Muscle of back (tissue), 11 donors: ENCODE measurements around the gene KSR1. TPM values are rescaled to one million over a fixed set of nuclear protein-coding genes. Genes with fewer than 3 reads are reported as not detected.
"Not testable (repeated sequence)": the region's sequence is repeated elsewhere in the genome, so short reads cannot be mapped to it uniquely, and the experiment has no call there.

Experiments
- DNase-seq, 3 donors: peaks; one replicate each; pipeline versions ENCODE4 v3.0.0 to v3.0.0-alpha.2; 2013
- polyA plus RNA-seq, 10 donors: library from polyadenylated mRNA; unstranded; fragments of 120-200 nt; gene quantifications; one replicate each; pipeline ENCODE4 v1.2.1, GENCODE V29; 2013; ENCODE audit not compliant: insufficient read length in 10 of 10

Gene KSR1
- polyA plus RNA-seq, 10 donors: 56.1 to 93.2 (median 75.6) TPM

DNA sequence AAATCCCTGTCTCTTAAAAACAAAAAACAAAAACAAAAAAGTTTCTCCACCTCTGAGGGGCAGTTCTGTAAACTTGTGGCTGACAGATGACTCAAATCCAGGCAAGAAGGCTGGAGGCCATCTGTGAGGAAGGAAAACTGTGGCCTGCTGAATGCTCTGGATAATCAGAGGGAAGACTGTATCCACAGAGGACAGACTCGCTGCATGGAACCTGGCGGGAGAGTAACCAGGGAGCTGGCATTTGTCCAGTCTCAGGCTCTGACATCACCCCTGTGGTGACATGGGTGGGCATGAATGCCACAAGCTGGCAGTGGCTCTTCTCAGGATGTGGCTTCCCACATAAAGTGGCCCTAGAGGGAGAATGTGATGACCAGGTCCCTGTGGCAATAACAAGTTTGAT, 2.8 kb upstream of the KSR1 start:
- no peak for DNase-seq

DNA sequence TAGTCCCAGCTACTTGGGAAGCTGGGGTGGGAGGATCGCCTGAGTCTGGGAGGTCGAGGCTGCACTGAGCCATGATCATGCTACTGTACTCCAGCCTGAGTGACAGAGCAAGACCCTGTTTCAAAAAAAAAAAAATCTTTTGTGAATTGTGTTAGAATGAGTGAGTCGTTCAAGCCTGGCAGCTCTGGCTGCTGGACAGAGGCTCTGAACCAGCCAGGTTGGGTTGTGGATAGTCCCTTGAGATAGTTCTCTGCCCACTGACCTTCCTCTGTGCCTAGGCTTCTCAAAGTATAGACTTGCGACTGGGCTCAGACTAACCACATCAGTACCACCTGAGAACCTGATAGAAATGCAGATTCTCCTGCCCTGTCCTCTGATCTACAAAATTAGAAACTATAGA, 2.2 kb upstream of the KSR1 start:
- DNase-seq: no peak

DNA sequence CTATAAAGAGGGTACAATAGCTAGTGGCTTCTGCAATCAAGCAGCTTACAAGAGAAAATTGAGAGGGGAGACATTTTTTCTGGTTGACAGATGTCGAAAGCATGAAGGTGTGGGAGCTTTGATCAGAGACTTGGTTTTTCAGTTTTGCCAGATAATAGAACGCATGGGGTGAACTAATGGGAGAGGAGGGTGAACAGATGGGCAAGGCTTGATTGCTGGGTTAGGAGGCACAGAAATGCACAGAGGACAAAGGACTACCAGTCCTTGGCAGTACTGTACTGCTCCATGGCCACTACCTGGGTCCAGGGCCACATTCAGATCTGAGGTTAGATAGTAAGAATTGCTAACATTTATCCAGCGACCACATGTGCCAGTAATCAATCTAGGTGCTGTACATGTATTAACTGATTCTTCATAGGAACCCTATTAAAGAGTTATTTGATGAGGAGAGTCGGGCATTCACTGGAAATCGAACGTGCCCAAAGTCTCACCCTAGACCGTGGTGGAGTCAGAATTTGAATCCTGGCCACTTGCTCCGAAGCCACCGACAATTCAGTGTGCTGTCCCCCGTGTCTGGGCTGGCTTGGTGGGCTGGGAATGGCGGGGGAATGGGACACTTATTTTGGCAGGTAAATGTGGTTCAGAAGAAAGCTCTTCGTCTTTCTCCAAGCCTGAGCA, 873 bp upstream of the KSR1 start:
- no peak for DNase-seq

DNA sequence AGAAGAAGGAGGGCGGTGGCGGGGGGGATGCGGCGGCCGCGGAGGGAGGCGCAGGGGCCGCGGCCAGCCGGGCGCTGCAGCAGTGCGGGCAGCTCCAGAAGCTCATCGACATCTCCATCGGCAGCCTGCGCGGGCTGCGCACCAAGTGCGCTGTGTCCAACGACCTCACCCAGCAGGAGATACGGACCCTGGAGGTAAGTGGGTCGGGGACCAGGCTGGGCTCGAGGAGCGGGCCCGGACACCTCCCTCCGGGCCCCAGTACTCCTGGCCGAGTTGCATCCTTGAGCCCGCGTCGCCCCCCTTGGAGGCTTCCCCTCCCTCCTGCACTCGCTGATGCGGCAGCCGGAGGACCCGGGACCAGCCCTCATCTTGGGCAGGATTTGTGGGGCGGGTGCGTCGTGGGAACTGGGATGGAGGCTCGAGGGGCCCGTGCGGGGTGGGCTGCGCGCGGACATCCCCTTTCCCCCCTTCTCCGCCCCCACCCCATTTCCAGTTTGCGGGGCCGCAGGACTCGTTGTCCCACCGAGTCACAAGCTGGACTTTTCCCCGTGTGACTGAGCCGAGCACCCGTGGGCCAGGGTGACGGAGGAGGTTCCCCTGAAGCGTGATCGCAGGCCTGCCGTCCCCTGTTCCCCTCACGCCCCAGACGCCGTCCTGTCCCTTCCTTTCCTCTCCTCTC, 572 bp downstream of the KSR1 start:
- DNase-seq: peak in 1 of 3 donors; percentile 66

DNA sequence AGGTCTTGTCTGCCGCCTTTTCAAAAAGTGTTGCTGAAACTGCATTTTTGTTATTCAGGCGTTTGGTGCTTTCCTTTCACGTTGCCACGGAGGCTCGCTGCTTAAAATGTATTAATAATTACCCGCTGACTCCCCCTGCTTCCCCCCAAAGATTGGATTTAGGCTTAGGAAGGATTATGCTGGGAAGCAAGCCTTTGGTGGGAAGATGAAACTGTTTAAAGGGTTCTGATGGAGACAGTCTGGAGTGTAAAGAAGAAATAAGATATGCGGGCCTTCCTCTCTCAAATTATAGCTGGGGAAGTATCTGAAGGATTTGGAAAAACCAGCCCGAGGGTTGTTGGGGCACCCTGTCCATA, 1.1 kb downstream of the KSR1 start:
- DNase-seq: no peak

DNA sequence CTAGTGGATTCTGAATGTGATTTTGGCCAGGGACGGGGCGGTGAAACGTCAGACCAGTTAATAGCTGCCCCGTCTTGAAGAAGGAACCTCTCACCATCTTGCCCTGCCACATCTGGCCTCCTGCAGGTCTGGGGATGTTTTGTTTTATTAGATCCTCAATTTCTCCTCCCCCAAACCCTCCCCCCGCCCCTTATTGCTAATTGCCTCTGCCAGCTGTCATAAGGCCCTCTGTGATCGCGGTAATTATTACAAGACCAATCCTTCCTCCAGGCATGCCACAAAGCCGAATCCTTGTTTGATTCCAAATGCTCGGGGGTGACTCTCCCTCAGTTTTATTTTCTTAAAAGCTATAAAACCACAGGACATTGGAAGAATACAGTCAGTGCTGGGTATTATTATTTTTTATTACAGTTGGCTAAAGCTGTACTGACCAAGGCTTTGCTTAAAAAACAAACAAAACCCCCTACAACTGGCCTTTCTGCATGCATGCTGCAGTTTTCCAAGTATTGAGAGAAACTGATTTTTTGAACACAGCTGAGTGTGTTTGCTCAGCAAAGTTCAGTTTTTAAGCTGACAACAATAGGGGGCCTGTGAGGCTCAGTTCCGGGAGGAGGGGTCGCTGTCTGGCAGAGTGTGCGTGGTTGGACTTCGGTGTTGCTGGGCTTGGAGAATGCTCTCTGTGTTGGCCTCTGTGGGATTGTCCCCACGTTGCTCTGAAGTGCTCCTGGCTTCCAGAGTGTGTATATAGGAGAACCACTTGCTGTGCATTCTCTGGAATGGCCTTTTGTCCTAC, 1.7 kb downstream of the KSR1 start:
- DNase-seq: peak in 1 of 3 donors; percentile 72

DNA sequence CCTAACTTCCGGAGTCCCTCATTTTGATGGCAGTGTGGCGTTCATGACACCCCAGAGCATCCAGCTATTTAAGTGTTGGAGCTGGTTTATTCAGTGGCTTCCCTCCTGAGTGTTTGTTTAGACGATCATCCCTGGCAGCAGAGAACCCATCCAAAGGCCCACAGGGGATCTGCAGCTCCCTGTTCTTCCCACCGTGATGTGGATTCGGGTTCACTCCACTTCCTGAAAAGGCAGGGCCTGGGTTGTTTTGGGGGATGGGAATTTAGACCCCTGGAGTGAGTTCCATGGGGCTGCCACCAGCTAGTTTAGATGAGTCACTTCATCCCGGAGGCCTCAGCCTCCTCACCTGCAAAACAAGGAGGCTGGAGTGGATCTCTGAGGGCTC, 2.3 kb downstream of the KSR1 start:
- DNase-seq: no peak

DNA sequence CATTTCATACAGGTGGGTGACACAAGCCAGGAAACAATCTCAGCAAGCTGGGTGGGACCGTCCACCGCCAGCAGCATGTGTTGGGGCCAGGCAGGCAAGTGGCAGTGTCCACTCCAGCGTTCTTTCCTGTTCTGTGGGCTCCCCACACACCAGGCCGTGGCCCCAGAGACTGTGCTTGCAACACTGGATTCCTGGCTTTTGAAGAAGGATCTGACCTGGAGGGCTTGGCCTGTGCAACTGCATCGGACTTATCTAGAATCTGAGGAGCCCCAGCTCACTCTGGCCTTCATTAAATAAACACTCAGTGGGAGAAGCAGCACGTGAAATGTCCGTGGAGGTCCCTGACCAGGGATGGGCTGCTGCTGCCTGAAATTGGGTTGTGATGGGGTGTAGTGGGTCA, 3.2 kb downstream of the KSR1 start:
- no peak for DNase-seq

DNA sequence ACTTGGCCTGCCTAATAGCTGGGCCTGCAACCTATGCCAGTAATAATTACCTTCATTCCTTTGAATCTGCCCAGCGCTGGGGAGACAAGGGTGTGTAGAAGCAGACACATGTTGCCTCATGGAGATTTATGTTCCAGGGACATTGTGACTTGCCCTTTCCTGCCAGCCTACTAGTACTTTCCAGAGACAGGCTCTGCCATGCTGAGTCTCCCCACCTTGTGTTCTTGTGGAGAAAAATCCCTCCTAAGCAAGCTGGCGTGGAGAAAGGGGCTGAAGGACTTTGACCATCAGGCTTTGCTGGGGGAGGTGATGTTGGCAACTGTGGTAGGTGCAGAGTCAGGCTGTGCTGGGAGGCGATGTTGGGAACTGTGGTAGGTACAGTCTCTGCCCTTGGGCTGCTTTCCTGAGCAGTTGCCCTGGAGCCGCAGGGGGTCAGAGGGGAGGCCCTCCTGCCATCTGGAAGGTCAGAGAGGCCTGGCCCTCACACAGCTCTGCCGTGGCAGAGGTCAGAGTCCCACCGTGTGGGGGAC, 4.0 kb downstream of the KSR1 start:
- DNase-seq: no peak

DNA sequence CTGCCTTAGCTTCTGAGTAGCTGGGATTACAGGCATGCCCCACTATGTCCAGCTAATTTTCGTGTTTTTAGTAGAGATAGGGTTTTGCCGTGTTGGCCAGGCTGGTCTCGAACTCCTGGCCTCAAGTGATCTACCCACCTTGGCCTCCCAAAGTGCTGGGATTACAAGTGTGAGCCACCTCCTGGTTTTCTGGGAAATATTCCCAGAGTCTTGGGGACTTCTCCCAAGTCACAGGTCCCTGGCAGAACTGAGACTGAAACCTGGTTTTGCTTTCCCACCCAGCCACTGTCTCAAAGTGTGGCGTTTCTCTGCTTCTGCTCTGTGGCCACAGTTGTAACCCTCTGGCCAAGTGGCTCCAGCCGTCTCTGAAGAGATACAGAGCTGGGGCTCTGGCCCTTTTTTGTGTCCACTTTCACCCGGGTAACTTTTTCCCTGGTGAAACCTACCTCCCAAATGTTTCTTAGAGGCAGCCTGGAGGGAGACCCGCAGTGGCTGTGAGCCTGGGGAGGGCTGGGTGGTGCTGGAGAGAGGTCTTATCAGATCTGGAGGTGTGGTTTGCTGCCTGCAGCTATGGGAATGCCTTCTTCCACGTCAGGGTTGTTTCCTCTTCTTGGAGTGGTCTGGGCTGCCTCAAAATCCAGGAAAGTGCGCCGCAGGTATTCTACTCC, 5.1 kb downstream of the KSR1 start:
- DNase-seq: no peak

DNA sequence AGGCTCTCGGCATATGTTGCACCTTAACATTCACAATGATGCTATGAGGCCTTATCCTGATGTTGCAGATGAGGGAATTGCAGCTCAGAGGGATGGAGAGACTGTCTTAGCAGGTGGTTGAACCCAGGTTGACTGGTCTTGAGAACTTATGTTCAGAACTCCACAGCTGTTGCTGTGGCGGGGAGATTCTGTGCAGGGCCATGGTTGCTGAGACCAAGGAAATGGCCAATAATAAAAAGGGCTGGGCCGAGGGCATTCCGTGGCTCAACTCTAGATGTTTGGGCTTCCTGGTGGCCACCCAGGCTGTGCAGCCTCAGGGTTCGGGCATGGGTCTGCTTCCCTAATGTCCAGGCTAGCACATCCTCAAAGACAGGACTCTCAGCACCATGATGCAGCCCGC, 5.9 kb downstream of the KSR1 start:
- no peak for DNase-seq

DNA sequence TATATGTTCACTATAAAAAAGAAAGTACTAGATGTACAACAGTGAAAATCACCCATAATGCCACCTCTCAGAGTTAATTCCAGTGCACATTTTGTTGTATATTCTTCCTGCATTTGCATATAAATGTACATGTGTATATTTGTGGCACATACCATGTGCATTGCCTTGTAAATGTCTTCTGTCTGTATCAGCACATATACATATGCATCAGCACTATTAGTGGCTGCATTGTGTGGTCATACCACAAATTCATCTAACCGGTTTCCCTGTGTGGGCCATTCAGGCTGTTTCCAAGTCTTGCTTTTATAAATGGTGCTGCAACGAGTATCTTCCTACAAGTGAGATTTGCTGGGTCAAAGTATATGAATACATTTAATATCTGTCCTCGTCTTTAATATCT, 6.5 kb downstream of the KSR1 start:
- DNase-seq: no peak

DNA sequence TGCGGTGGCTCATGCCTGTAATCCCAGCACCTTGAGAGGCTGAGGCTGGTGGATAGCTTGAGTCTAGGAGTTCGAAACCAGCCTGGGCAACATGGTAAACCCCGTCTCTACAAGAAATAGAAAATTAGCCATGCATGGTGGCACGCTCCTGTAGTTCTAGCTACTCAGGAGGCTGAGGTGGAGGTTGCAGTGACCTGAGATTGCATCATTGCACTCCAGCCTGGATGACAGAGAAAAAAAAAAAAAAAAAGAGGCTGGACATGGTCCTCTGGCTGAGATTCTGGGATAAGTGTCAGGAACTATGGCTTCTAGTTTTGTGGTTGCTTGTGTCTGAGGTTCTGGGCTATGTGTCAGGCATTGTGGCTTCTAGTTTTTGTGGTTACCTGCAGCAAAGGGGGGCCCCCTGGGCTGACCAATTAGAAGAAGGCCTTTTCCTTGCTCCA, 7.0 kb downstream of the KSR1 start:
- DNase-seq: no peak

DNA sequence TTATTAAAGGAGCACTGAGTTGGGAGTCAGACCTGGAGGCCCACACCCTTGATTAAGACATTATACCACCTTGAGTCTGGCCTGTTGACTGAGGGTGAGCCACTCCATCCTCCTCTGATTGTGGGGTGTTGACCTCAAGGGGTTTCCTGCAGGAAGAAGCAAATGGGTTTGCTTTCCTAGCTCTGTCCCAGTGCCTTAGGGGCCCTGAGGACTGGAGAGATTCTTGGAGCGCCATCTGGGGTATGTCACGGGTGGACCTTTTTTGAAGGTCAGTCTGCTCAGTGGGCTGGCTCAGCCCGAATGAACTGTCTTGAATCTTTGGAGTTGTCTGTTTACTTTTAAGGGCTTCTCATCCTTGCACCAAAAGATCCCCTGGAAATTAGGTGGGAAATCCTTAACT, 7.8 kb downstream of the KSR1 start:
- DNase-seq: not testable (repeated sequence)

DNA sequence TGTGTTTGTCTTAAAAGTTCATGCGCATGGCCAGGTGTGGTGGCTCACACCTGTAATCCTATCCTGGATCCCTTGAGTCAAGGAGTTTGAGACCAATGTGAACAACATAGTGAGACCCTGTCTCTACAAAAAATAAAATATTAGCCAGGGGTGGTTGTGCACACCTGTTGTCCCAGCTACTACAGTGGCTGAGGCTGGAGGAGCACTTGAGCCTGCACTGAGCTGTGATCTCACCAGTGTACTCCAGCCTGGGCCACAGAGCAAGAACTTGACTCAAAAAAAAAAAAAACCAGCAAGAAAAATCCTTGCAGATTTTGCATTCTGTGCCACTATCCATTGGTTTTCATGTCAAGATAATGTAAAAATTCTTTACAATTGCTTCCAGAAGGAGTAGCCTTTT, 8.2 kb downstream of the KSR1 start:
- no peak for DNase-seq

DNA sequence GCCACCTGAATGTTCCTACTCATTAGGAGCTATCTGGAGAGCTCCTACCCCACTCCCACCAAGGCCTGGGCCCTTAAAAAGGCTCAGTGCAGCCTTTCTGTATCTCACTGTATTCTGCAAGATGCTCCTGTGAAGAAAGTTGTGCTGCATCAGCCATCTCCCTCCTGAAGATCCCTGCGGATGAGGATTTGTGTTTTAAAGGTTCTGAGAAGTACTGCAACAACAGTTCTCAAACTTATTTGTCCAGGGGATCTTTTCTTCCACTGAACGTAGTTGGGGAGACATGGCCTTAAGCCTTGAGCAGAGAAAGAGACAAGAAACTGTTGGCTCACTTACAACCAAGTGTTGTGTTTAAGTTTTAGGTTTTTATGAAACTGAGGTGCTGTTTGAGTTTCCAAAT, 9.6 kb downstream of the KSR1 start:
- not testable (repeated sequence) for DNase-seq

DNA sequence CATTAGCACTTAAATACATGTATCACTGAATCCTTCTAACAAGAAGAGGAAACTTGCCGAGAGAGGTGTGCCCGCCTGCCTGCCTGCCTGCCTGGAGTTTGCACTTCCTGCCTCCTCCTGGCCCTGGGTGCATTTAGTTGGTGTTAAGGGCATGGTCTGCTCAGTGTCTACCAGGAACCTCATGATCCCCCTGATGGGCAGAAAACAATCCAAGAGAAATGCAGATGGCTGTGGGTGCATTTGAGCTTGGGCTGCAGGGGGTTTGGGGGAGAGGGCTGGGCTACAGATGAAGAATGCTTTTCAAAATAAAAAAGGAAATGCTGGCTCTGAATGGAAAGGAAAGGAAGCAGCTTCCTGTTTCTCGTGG, 10.1 kb downstream of the KSR1 start:
- DNase-seq: no peak

DNA sequence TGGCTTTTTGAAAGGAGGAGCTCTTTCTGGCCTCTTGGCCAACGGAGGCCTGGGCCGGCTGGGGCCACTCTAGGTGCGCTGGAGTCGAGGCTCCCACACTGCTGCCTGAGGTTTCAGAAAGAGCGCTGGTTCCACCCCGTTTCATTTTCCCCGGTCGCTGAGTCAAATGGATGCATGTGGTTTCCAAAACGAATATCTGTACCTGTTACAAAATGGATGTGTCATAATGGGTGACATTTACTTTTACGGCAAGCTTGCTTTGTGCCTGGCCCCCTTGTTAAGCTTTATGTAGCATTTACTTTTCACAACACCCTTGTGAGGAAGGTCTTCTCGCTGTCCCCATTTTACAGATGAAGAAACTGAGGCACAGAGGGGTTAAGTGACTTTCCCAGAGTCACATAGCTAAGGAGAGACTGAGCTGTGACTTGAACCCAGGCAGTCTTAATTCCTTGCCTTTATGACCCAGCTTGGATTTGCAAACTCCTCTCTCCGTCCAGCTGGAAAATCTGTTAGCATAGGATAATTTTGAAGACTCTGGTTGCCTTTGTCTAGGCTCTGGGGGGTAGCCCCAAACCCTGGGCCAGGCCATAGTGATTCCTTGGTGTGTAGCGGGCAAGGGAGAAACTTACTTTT, 10.6 kb downstream of the KSR1 start:
- no peak for DNase-seq

DNA sequence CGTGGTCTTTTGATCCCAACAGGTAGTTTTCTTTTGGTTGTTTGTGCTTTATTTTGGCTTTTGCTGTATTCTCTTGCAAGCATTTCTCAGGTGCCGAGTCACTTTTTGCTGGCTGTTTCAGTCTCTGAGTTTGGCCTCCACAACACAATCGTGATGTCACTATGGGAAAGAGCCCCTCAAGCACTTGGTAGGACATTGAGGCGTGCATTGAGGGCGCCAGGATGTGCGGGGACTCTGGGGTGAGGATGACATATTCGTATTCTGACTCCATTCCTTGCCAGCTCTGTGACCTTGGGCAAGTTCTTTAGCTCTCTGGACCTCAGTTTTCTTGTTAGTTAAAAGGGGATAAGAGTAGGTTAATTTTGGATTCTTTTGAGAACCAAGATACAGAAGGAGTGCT, 13.0 kb downstream of the KSR1 start:
- no peak for DNase-seq

DNA sequence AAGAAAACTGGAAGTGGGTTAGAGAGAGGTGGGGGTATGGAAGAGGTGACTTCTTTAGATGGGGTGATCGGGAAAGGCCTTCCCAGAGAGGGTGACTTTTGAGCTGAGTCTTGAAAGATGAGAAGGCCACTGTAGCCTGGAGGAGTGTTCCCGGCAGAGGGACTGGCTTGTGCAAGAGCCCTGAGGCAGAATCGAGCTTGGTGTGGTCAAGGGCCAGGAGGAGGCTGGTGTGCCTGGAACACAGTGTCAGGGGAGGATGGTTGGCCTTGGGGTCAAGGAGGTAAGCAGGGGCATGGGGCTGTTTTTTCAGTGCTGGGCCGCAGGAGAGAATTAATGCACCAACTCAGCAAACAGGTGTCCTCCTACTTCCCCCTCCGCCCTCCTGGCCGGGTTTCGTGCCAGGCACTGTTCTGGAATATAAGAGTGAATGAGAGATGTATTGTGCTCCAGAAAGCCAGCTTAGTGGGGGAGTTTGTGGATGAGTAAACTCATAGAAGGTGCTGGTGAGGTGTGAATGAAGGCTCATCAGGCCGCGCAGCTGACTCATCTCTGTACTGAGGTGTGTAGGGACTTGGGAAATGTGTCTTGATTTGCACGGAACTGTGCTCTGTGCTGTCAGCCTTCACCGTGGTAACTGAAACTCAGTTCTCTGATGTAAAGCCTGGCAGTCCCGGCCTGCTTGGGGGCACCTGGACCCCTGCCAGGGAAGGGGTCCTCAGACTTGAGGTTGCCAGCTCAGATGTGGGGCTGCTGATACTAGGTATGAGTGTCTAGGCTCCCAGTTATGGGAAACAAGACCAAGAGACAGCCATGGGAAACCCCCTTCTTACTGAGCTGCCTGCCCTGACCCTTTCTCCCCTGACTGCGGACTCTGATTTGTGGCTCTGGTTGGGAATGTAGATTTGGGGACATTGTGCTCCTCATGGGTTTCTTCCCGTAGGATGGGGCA, 15.3 kb downstream of the KSR1 start:
- DNase-seq: no peak
